ENCODE measurements around the gene CABLES1. TPM values are rescaled to one million over a fixed set of nuclear protein-coding genes. Genes with fewer than 3 reads are reported as not detected.
A peak's percentile ranks its signal among the peaks of the same experiment; 100 is the strongest.

The CABLES1 gene
- total and polyA plus RNA-seq, 2 of the 4 experiments (the other 2 are of a cell fraction) = 4.7 to 5.7 TPM

DNA sequence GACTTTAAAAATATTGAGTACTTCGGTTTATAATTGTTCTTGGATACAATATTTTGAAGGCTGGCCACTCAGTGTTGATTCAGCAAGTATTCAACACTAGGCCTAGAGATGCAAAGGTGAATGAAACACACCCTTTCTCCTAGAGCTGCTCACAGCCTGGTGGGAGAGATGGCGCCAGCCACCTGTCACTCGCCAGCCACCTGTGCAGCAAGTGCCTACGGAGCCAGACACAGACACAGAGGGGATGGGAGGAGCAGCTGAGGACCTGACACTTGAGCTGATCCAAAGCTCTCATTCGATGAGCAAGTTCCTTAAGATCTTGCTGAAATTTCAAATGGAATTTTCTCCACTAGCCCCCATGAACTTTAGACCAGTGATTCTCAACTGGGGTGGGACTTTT is 166.7 kb downstream of the CABLES1 start:
- peak overlapping the region; percentile 97 for H2BK5ac ChIP-seq (ENCODE audit: low read depth, low read length, poor library complexity, severe bottlenecking)
- peak overlapping the region; percentile 72; the same call in 1 of the 2 replicates for H2BK20ac ChIP-seq (ENCODE audit: low read depth, low read length)
- no peaks in the 10 kb centered on the region for H3K36me3 ChIP-seq (ENCODE audit: control insufficient read depth, insufficient read depth, low read length)
- no peaks in the 10 kb centered on the region for H3K79me1 ChIP-seq (ENCODE audit: low read depth in 1 of 2, low read length in 2 of 2)
- no TSS peak for BruUV-seq (replicated peaks)
- peak overlapping the region; percentile 95 for H2BK120ac ChIP-seq (ENCODE audit: low read depth, low read length)
- no peak overlapping the region for H3K4me3 ChIP-seq (ENCODE audit: insufficient read depth, low read depth, low read length)
- ATAC-seq (ENCODE audit: low read depth) = no peak
- H4K91ac ChIP-seq (ENCODE audit: insufficient read depth, low read depth, low read length) = peak overlapping the region; percentile 65
- no peaks in the 10 kb centered on the region for H4K20me1 ChIP-seq (ENCODE audit: insufficient read depth, low read length)
- peak overlapping the region; percentile 71 for H3K4ac ChIP-seq (ENCODE audit: low read depth, low read length)
- CTCF ChIA-PET = no interaction called here
- no peaks in the 10 kb centered on the region for H3K27me3 ChIP-seq (ENCODE audit: control insufficient read depth, insufficient read depth, low read length)
- in situ Hi-C loops (cut with MboI; ENCODE audit: low sequenced_read_pairs) (no loop called here), dilution Hi-C loops (cut with HindIII; ENCODE audit: low sequenced_read_pairs, unreplicated experiment) (no loop called here), intact Hi-C loops (cut with micrococcal nuclease) (loop anchor here (5.0 kb wide), 1 partner anchor 75 kb away; no protein-coding TSS in a partner anchor)
- H3K9ac ChIP-seq (ENCODE audit: low read depth, low read length) = no peak overlapping the region
- peaks cover 24% of the 10 kb centered on the region for H3K9me1 ChIP-seq (ENCODE audit: insufficient read depth, low read length)
- no CpG with 5 or more reads among the region's 5 CpGs for WGBS, 2 experiments (ENCODE audit: extremely low coverage in 2 of 2, insufficient read length in 1 of 2)
- no peak overlapping the region for H2AFZ ChIP-seq (replicated peaks; ENCODE audit: low read length, poor library complexity)
- H4K8ac ChIP-seq (ENCODE audit: low read depth in 2 of 2, low read length in 2 of 2) = peak overlapping the region; percentile 3 to 59; a peak in 2 of 4 replicates
- no peak overlapping the region for H2AK9ac ChIP-seq (replicated peaks; ENCODE audit: low read depth, low read length, poor library complexity)
- H3K56ac ChIP-seq (ENCODE audit: extremely low read depth, insufficient read depth, low read length) = no peak overlapping the region
- no peaks in the 10 kb centered on the region for H3K9me3 ChIP-seq (ENCODE audit: control insufficient read depth, insufficient read depth, low read length)
- peak overlapping the region; percentile 48; the same call in 1 of the 2 replicates for H3K27ac ChIP-seq (ENCODE audit: insufficient read depth, low read length)
- peak overlapping the region; percentile 91 for H3K18ac ChIP-seq (ENCODE audit: low read depth, low read length)
- TF ChIP-seq RAD21 (IDR thresholded peaks at IDR 0.05; ENCODE audit: low read length) (no peak), RCOR1 (IDR thresholded peaks at IDR 0.05; ENCODE audit: insufficient replicate concordance, low read length) (no peak), BHLHE40 (IDR thresholded peaks at IDR 0.05; ENCODE audit: low read depth, low read length) (no peak), SMC3 (IDR thresholded peaks at IDR 0.05; ENCODE audit: low read depth, low read length) (no peak), MAZ (IDR thresholded peaks at IDR 0.05; ENCODE audit: borderline replicate concordance, low read depth, low read length) (no peak), RFX5 (IDR thresholded peaks at IDR 0.05; ENCODE audit: low read depth, low read length) (no peak), MXI1 (IDR thresholded peaks at IDR 0.05; ENCODE audit: borderline replicate concordance, low read depth, low read length) (no peak), CHD1 (IDR thresholded peaks at IDR 0.05; ENCODE audit: low read depth, low read length) (no peak), MAFK (IDR thresholded peaks at IDR 0.05; ENCODE audit: low read depth, low read length) (no peak), CEBPB (IDR thresholded peaks at IDR 0.05; ENCODE audit: low read depth, low read length) (no peak), POLR2A (IDR thresholded peaks at IDR 0.05; ENCODE audit: low read depth, low read length) (no peak), CTCF (conservative IDR thresholded peaks at IDR 0.05; ENCODE audit: low read depth, low read length) (no peak), NFE2L2 (IDR thresholded peaks at IDR 0.05; ENCODE audit: low read depth, low read length) (no peak), ELK1 (IDR thresholded peaks at IDR 0.05; ENCODE audit: borderline replicate concordance, low read depth, low read length) (no peak), FOS (IDR thresholded peaks at IDR 0.05; ENCODE audit: low read depth, low read length) (no peak)
- TF ChIP-seq, protein P1, sequence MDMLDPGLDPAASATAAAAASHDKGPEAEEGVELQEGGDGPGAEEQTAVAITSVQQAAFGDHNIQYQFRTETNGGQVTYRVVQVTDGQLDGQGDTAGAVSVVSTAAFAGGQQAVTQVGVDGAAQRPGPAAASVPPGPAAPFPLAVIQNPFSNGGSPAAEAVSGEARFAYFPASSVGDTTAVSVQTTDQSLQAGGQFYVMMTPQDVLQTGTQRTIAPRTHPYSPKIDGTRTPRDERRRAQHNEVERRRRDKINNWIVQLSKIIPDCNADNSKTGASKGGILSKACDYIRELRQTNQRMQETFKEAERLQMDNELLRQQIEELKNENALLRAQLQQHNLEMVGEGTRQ (IDR thresholded peaks at IDR 0.05; ENCODE audit: low read depth, low read length) = no peak
- H3K14ac ChIP-seq (replicated peaks; ENCODE audit: low read depth, low read length) = peak overlapping the region; percentile 72
- POLR2A ChIA-PET (ENCODE audit: unreplicated experiment) = no interaction called here
- DNase-seq = no peak
- H4K5ac ChIP-seq (ENCODE audit: low read depth, low read length) = peak overlapping the region; percentile 21
- peaks cover 28% of the 10 kb centered on the region for H3K4me1 ChIP-seq (ENCODE audit: control insufficient read depth, insufficient read depth, low read length)
- H2BK15ac ChIP-seq (ENCODE audit: low read depth, low read length) = peak overlapping the region; percentile 23; the same call in 2 of the 3 replicates
- peak overlapping the region; percentile 28; the same call in 1 of the 2 replicates for H3K23ac ChIP-seq (ENCODE audit: low read depth, low read length)
- H2AK5ac ChIP-seq (ENCODE audit: low read depth, low read length) = peak overlapping the region; percentile 92
- H3K4me2 ChIP-seq (ENCODE audit: low read depth, low read length) = no peak overlapping the region
